ENCODE measurements around the gene UBAP1.
"Not testable (repeated sequence)": the region's sequence is repeated elsewhere in the genome, so short reads cannot be mapped to it uniquely, and the experiment has no call there.

Gene UBAP1

DNA sequence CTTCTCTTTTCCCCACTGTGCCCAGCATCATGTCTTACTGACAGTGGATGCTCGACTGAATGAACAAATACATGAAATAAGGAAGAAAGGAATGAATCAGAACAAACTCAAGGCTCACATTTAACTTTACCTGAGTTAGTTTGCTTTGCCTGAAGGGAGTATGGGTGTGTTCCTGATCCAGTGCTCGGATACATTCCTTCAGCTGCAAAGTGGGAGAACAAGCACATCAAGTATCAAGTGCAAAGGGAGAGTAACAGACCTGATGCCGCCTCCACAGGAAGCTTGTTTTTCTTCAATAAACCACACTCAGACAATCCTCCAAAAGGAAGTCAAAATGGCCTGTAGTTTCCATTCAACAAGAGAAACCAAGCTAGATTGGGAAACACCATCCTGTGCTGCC, 84.1 kb downstream of the UBAP1 start:
- Histone ChIP-seq H3K4me3 (no peak overlapping the region), H3K9me3 (no peaks in the 10 kb centered on the region), H3K27me3 (no peaks in the 10 kb centered on the region), H3K4me1 (no peaks in the 10 kb centered on the region), H3K36me3 (no peaks in the 10 kb centered on the region), H3K27ac (no peak overlapping the region)
- intact Hi-C loops (cut with DNase I; ENCODE audit: low total_unique reads) = no loop called here
- no peak for DNase-seq
- TF ChIP-seq, protein P1, sequence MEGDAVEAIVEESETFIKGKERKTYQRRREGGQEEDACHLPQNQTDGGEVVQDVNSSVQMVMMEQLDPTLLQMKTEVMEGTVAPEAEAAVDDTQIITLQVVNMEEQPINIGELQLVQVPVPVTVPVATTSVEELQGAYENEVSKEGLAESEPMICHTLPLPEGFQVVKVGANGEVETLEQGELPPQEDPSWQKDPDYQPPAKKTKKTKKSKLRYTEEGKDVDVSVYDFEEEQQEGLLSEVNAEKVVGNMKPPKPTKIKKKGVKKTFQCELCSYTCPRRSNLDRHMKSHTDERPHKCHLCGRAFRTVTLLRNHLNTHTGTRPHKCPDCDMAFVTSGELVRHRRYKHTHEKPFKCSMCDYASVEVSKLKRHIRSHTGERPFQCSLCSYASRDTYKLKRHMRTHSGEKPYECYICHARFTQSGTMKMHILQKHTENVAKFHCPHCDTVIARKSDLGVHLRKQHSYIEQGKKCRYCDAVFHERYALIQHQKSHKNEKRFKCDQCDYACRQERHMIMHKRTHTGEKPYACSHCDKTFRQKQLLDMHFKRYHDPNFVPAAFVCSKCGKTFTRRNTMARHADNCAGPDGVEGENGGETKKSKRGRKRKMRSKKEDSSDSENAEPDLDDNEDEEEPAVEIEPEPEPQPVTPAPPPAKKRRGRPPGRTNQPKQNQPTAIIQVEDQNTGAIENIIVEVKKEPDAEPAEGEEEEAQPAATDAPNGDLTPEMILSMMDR (IDR thresholded peaks at IDR 0.05) = no peak

DNA sequence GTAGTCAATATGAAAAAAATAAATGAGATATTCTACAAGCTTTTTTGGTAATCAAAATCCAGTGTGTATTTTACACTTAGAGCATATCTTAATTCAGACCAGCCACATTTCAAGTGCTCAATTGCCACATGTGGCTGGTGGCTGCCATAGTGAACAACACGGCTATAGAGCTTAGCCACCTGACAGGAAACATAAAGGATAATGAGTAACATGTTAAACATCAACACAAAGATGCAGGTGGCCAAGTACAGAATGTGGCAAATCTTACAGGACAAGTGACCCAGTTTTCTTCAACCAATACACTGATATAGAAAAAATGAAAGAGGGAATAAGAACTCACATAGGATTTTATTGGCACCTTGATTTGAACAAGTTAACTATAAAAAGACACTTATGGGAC, 88.8 kb downstream of the UBAP1 start:
- DNase-seq = no peak
- no peaks in the 10 kb centered on the region for H3K27me3 ChIP-seq
- TF ChIP-seq, protein P1 (IDR thresholded peaks at IDR 0.05) = no peak
- peaks cover 0 to 8% (median 3%) of the 10 kb centered on the region in 4 donors for H3K4me1 ChIP-seq
- no peak overlapping the region for H3K27ac ChIP-seq
- intact Hi-C loops (cut with DNase I; ENCODE audit: low total_unique reads) = no loop called here
- no peaks in the 10 kb centered on the region for H3K36me3 ChIP-seq
- no peaks in the 10 kb centered on the region for H3K9me3 ChIP-seq
- no peak overlapping the region for H3K4me3 ChIP-seq

DNA sequence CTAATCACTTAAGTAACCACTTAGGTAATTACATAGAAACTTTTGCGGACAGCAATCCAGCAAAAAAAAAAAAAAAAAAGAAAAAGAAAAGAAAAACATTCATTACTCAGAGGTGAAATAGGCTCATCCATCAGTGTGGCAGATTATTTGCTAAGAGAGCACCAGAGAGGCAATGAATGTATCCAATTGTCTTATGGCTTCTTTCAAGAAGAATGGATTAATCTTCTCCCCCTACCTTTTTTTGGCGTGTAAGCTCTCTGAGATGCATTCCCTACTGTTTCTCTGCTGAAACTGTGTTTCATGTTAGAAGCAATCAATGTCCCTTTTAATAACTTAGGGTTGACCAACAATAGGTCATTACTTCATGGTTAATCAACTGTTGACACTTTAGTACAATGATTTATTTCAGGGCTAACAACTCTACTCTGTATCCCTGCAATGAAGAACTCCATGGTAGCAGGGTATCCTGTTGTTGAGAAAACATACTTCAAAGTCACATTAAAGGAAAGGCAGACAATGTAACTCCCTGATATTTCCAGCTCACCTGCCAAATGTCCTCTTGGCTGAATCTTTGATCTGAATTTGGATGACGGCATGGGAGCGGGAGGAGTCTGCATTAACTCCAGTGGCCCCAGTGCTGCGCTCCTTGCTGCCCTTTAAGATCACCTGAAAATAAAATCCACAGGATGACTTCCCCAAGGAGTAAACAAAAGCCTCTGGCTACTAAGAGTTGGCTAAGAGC, 92.6 kb downstream of the UBAP1 start:
- H3K27ac ChIP-seq = no peak overlapping the region
- no peak overlapping the region for H3K4me3 ChIP-seq
- TF ChIP-seq, protein P1 (IDR thresholded peaks at IDR 0.05) = no peak
- DNase-seq = no peak
- no peaks in the 10 kb centered on the region for H3K36me3 ChIP-seq
- no peaks in the 10 kb centered on the region for H3K27me3 ChIP-seq
- peaks cover 0 to 8% (median 3%) of the 10 kb centered on the region in 4 donors for H3K4me1 ChIP-seq
- intact Hi-C loops (cut with DNase I; ENCODE audit: low total_unique reads) = no loop called here
- H3K9me3 ChIP-seq = no peaks in the 10 kb centered on the region

DNA sequence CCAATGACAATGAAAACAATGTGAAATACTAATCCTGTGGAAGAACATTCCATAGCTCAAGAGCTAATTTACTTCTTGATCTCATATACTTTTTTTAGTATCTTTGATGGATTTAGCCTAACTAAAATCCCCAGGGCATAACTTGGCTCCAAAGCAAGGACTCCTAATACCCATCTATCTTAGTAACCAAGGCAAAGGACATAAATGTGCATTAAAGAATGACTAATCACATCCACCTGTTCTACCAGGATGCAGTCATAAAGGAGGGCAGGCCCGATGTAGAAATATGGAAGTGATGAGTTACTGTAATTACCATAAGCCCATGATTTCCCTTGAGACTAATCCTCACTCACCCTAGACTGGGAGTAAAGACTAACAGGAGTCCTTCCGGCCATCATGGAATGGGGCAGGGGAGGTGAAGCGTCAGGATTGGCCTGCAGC, 93.3 kb downstream of the UBAP1 start:
- TF ChIP-seq, protein P1 (IDR thresholded peaks at IDR 0.05) = no peak
- no peak overlapping the region for H3K4me3 ChIP-seq
- intact Hi-C loops (cut with DNase I; ENCODE audit: low total_unique reads) = no loop called here
- no peaks in the 10 kb centered on the region for H3K9me3 ChIP-seq
- peaks cover 0 to 8% (median 3%) of the 10 kb centered on the region in 4 donors for H3K4me1 ChIP-seq
- H3K36me3 ChIP-seq = no peaks in the 10 kb centered on the region
- no peak overlapping the region for H3K27ac ChIP-seq
- no peaks in the 10 kb centered on the region for H3K27me3 ChIP-seq
- DNase-seq = no peak

DNA sequence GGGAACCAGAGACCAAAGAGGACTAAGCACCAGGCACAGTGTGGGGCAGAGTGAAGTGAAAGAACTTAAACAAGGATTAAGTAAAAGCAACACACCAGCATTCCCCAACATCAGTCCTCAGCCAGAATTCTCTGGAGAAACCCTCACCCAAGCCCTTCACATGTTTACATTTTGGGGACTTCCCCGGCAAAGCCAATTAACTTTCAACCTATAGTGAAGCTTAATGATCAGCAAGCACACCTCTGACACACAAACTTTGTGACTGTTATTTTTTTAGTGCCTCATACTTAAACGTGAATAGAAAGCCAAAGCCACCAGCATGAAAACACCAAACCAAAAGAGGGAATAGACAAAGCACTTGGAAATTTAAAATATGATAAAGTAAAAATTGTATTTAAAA, 94.7 kb downstream of the UBAP1 start:
- H3K4me1 ChIP-seq; DNase-seq; H3K9me3 ChIP-seq; H3K27me3 ChIP-seq; intact Hi-C loops (cut with DNase I; ENCODE audit: low total_unique reads); H3K4me3 ChIP-seq; H3K36me3 ChIP-seq; H3K27ac ChIP-seq: not testable (repeated sequence)

DNA sequence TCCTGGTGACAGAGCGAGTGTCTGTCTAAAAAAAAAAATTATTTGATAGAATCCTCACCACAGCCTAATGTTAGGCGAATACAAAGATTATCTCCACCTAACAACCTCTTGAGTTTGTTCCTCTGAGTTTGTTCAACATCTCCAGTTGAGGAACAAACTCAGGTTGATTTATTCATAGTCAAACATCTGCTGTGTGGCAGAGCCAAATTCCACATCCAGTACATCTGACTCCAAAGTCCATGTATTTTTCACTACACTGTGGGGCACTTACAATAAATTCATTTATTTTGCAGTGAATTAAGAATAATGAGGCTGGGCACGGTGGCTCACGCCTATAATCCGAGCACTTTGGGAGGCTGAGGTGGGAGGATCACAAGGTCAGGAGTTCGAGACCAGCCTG, 97.0 kb downstream of the UBAP1 start:
- TF ChIP-seq, protein P1 (IDR thresholded peaks at IDR 0.05) = no peak
- intact Hi-C loops (cut with DNase I; ENCODE audit: low total_unique reads) = no loop called here
- Histone ChIP-seq H3K9me3 (no peaks in the 10 kb centered on the region), H3K4me1 (peaks cover 0 to 8% (median 3%) of the 10 kb centered on the region in 4 donors), H3K27me3 (no peaks in the 10 kb centered on the region), H3K36me3 (no peaks in the 10 kb centered on the region), H3K27ac (no peak overlapping the region), H3K4me3 (no peak overlapping the region)
- no peak for DNase-seq

Data from tibial artery (tissue), 4 donors.